K562 (cell line): Measurements from ENCODE around the gene OR1C1. TPM values are rescaled to one million over a fixed set of nuclear protein-coding genes. Genes with fewer than 3 reads are reported as not detected.

Experiments used
- ATAC-seq: fragments of 200-7000 bp; cut with Tn5 transposase; 3 replicates; pipeline ENCODE4 v1.9.1; 2020; ENCODE audit warnings: moderate library complexity
- Bru-seq: library from RNA; stranded (reverse); fragments of 400-500 nt; gene quantifications from one replicate; lab custom pipeline; 2021; lab: Mats Ljungman, UMichigan
- BruChase-seq, 2 experiments: library from RNA; stranded (reverse); fragments of 400-500 nt; gene quantifications; one replicate each; lab custom pipeline; 2021; lab: Mats Ljungman, UMichigan
- BruUV-seq: library from RNA; stranded (reverse); fragments of 400-500 nt; replicated peaks from 2 replicates; lab custom pipeline; 2021; lab: Mats Ljungman, UMichigan
- CTCF ChIA-PET: fragments of 300-600 bp; formaldehyde crosslinking; extraction: SDS; loops from one replicate; lab custom pipeline; 2021; ENCODE audit warnings: low intra/inter-chr PET ratio; lab: Yijun Ruan, JAX
- POLR2A ChIA-PET: fragments of 300-600, 350-650 bp; sonication (Branson Sonifier 250); formaldehyde crosslinking; extraction: SDS; loops from one replicate; lab custom pipeline; 2021; ENCODE audit warnings: antibody characterized with exemption, inconsistent platforms; lab: Yijun Ruan, JAX
- DNase-seq, 4 experiments: peaks; one replicate each; pipeline versions ENCODE4 v3.0.0 to v3.0.0-alpha.2; 2011 to 2018; ENCODE audit warnings: low spot score in 3 of 4, mixed read lengths in 3 of 4; ENCODE audit errors: extremely low read depth in 1 of 4
- FAIRE-seq: peaks from 2 replicates; lab custom pipeline; 2011; peaks lifted over from hg19 to GRCh38; lab: Jason Lieb, UNC
- H2AFZ ChIP-seq: 2 replicates; pipeline ENCODE4 v1.6.0; 2011; ENCODE audit warnings: low read depth, low read length, control low read depth, inconsistent platforms
- H3K27ac ChIP-seq: fragments of 200-600 bp; 3 replicates; pipeline ENCODE4 v1.8.0; 2011; ENCODE audit warnings: low read depth, mild to moderate bottlenecking, control low read depth, inconsistent platforms, low read length, moderate library complexity, mixed read lengths; ENCODE audit errors: extremely low read depth
- H3K27me3 ChIP-seq, 2 experiments: fragments of 300-600 bp in 1 of 2; 2 replicates in 1 of 2; 3 replicates in 1 of 2; pipeline versions ENCODE4 v1.6.0 to v1.8.0; 2011; ENCODE audit warnings: inconsistent platforms in 2 of 2, low read length in 2 of 2, mild to moderate bottlenecking in 1 of 2, mixed read lengths in 1 of 2, moderate library complexity in 1 of 2; ENCODE audit not compliant: control insufficient read depth in 2 of 2, insufficient read depth in 2 of 2
- H3K36me3 ChIP-seq: fragments of 300-600 bp; 3 replicates; pipeline ENCODE4 v1.8.0; 2011; ENCODE audit warnings: mild to moderate bottlenecking, low read length, inconsistent platforms; ENCODE audit not compliant: control insufficient read depth, insufficient read depth
- H3K4me1 ChIP-seq, 2 experiments: fragments of 200-600 bp in 1 of 2; replicated peaks in 1 of 2; 2 replicates in 1 of 2; 3 replicates in 1 of 2; pipeline versions ENCODE4 v1.5.1 to v1.8.0; 2011; ENCODE audit warnings: inconsistent platforms in 2 of 2, low read length in 2 of 2, mild to moderate bottlenecking in 1 of 2, mixed read lengths in 1 of 2, moderate library complexity in 1 of 2; ENCODE audit not compliant: control insufficient read depth in 2 of 2, insufficient read depth in 2 of 2
- H3K4me2 ChIP-seq: 2 replicates; pipeline ENCODE4 v1.6.1; 2011; ENCODE audit warnings: low read length, control low read depth, inconsistent platforms, mixed read lengths; ENCODE audit not compliant: insufficient read depth
- H3K4me3 ChIP-seq: fragments of 200-600 bp; sonication (generic), shearing (Covaris generic); 2 replicates; pipeline ENCODE4 v1.5.1; 2016; ENCODE audit warnings: control low read depth, inconsistent platforms
- H3K79me2 ChIP-seq: fragments of 200-600 bp; 3 replicates; pipeline ENCODE4 v1.8.0; 2011; ENCODE audit warnings: low read length, inconsistent platforms; ENCODE audit not compliant: control insufficient read depth, insufficient read depth
- H3K9ac ChIP-seq, 2 experiments: 2 replicates each; pipeline versions ENCODE4 v1.6.0 to v1.6.1; 2011; ENCODE audit warnings: low read depth in 2 of 2, low read length in 2 of 2, control low read depth in 1 of 2, inconsistent platforms in 1 of 2, mild to moderate bottlenecking in 1 of 2, mixed read lengths in 1 of 2; ENCODE audit not compliant: insufficient read depth in 1 of 2
- H3K9me1 ChIP-seq: one replicate; pipeline ENCODE4 v1.6.0; 2011; ENCODE audit warnings: inconsistent platforms, mild to moderate bottlenecking, low read length, moderate library complexity; ENCODE audit not compliant: control insufficient read depth, insufficient read depth
- H3K9me3 ChIP-seq: replicated peaks from 2 replicates; pipeline ENCODE4 v1.5.1; 2011; ENCODE audit warnings: low read depth, low read length, inconsistent platforms; ENCODE audit not compliant: control insufficient read depth, insufficient read depth
- H4K20me1 ChIP-seq: replicated peaks from 2 replicates; pipeline ENCODE4 v1.6.1; 2011; ENCODE audit warnings: low read length, inconsistent platforms, mixed read lengths; ENCODE audit not compliant: control insufficient read depth, insufficient read depth
- KAT2B ChIP-seq: IDR thresholded peaks from one replicate; pipeline ENCODE4 v1.6.1; 2012; ENCODE audit warnings: low read depth, mild to moderate bottlenecking, control low read depth, inconsistent platforms, low read length, moderate library complexity
- MEF2D ChIP-seq: conservative IDR thresholded peaks from 2 replicates; pipeline ENCODE4 v1.6.1; 2016; ENCODE audit warnings: low read depth, missing genetic modification characterization, missing compliant biosample characterization
- NFYB ChIP-seq: IDR thresholded peaks from 2 replicates; pipeline ENCODE4 v1.6.1; 2011; ENCODE audit warnings: mild to moderate bottlenecking, moderate library complexity; ENCODE audit not compliant: insufficient read length; ENCODE audit errors: extremely low read depth
- WGBS: fragments of 100-300 bp; shearing (Covaris generic); methylation state at CpG from one replicate; pipeline ENCODE4 v1.1.6; 2016; ENCODE audit warnings: low coverage, mixed read lengths; ENCODE audit not compliant: insufficient coverage; ENCODE audit errors: missing lambda C conversion rate; 5-methylcytosine and 5-hydroxymethylcytosine counted together
- in situ Hi-C: fragments of 300-500 bp; cut with MboI; formaldehyde crosslinking; loops from 4 replicates; pipeline ENCODE4 v1.15.0; 2018; ENCODE audit warnings: inconsistent platforms, mixed read lengths
- intact Hi-C: fragments of 100-400 bp; cut with micrococcal nuclease; formaldehyde crosslinking; loops from 2 replicates; pipeline ENCODE4 v1.14.2; 2022
- long read RNA-seq, 3 experiments: library from polyadenylated mRNA in 2 of 3; library from RNA in 1 of 3; unstranded in 2 of 3; stranded (forward) in 1 of 3; transcript quantifications; one replicate each; pipeline ENCODE4 v2.0.0, GENCODE V29; 2019 to 2022
- polyA minus RNA-seq, 3 experiments: library from RNA; depleted of rRNA, polyadenylated mRNA; stranded (reverse); fragments of >200 nt; gene quantifications; 2 replicates each; pipeline ENCODE4 v1.2.3, GENCODE V29; 2011
- polyA plus RNA-seq, 8 experiments: library from polyadenylated mRNA; depleted of rRNA in 4 of 8; stranded (reverse) in 5 of 8; unstranded in 3 of 8; fragments of >200 nt; fragmentation: Nextera tagmentation in 2 of 8; fragmentation: Illumina TruSeq in 1 of 8; extraction: Ambion mirVana in 2 of 8; extraction: Trizol in 1 of 8; gene quantifications; 2 replicates each; pipeline versions ENCODE4 v1.2.1 to v1.2.3, GENCODE V29; 2011 to 2014; ENCODE audit warnings: inconsistent platforms in 1 of 8, missing spikeins in 1 of 8
- total RNA-seq, 7 experiments: library from RNA; depleted of rRNA in 6 of 7; stranded (reverse); fragments of >200 nt in 6 of 7; fragmentation: Illumina TruSeq in 2 of 7; extraction: Trizol in 2 of 7; gene quantifications; 2 replicates each; pipeline versions ENCODE4 v1.2.1 to v1.2.3, GENCODE V29; 2011 to 2021; ENCODE audit warnings: low replicate concordance in 1 of 7

OR1C1 gene, protein sequence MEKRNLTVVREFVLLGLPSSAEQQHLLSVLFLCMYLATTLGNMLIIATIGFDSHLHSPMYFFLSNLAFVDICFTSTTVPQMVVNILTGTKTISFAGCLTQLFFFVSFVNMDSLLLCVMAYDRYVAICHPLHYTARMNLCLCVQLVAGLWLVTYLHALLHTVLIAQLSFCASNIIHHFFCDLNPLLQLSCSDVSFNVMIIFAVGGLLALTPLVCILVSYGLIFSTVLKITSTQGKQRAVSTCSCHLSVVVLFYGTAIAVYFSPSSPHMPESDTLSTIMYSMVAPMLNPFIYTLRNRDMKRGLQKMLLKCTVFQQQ
- total RNA-seq (2011; cell fraction: chromatin; rRNA removed; ENCODE audit: low replicate concordance): not detected in 2 replicates
- total RNA-seq (2011; cell fraction: nucleolus; rRNA removed): not detected in 2 replicates
- total RNA-seq (2011; cell fraction: nucleoplasm; rRNA removed): not detected in 2 replicates
- total RNA-seq (2014; rRNA removed): not detected in 2 replicates
- total RNA-seq (2014; rRNA removed; fragmentation: Illumina TruSeq; extraction: Trizol): not detected in 2 replicates
- total RNA-seq (2015; rRNA removed; fragmentation: Illumina TruSeq; extraction: Trizol): not detected in 2 replicates
- total RNA-seq (2021): not detected in 2 replicates
- not detected in 2 replicates for polyA plus RNA-seq (2011; rRNA removed)
- polyA plus RNA-seq (2011; cell fraction: cytosol; rRNA removed): not detected in 2 replicates
- polyA plus RNA-seq (2011; cell fraction: nucleus; rRNA removed): not detected in 2 replicates
- not detected in 2 replicates for polyA plus RNA-seq (2012)
- polyA plus RNA-seq (2014; fragmentation: Illumina TruSeq; extraction: Trizol): not detected in 2 replicates
- polyA plus RNA-seq (2014; fragmentation: Nextera tagmentation; extraction: Ambion mirVana): not detected
- polyA plus RNA-seq (2014; rRNA removed): not detected in 2 replicates
- polyA minus RNA-seq (2011; rRNA and poly(A)+ RNA removed): not detected in 2 replicates
- polyA minus RNA-seq (2011; cell fraction: cytosol; rRNA and poly(A)+ RNA removed): not detected in 2 replicates
- not detected in 2 replicates for polyA minus RNA-seq (2011; cell fraction: nucleus; rRNA and poly(A)+ RNA removed)
- Bru-seq, nascent RNA: not detected
- not detected for BruChase-seq, experiment 1, labeled RNA remaining after a 2-hour chase
- BruChase-seq, experiment 2, labeled RNA remaining after a 6-hour chase: not detected
- long read RNA-seq, experiment 1: 0 reads
- long read RNA-seq, experiment 2: 0 reads
- long read RNA-seq, experiment 3: 0 reads

DNA sequence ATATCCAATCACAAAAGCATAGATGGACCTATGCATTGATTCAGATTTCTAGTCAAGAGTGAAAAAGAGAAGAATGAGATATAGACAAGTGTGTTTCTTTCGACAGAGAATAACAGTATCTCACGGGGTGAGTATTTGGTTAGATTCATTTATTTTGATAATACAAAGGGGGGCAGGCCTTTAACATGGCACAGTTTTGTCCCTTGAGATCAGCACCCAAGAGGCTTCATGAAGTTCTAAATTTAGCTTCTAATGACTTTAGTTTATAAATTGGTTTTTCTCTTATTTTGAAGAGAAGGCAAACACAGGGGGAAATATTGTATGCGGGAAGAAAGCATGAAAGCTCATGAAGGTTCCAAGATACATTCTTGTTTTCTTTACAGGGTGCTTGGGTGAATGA, at the start of gene OR1C1:
OR1C1 (minus strand) TSS at position 101 of the 400 bp plus-strand sequence. CDS start 2,150 bp downstream, outside the sequence.
- Histone ChIP-seq H3K36me3 (no peaks in the 10 kb centered on the region), H3K9me3 (no peaks in the 10 kb centered on the region), H3K27me3 (no peaks in the 10 kb centered on the region), H2AFZ (no peak within 1 kb of the TSS), H3K27ac (no peak within 1 kb of the TSS), H3K79me2 (no peaks in the 10 kb centered on the region), H4K20me1 (no peaks in the 10 kb centered on the region), H3K9me1 (no peaks in the 10 kb centered on the region), H3K9ac (no peak within 1 kb of the TSS), H3K4me3 (no peak within 1 kb of the TSS), H3K4me1 (no peaks in the 10 kb centered on the region), H3K4me2 (no peak within 1 kb of the TSS)
- FAIRE-seq (no peak), DNase-seq (no peak), ATAC-seq (no peak)
- no peak for TF ChIP-seq KAT2B
- no peak for TF ChIP-seq NFYB
- no peak for TF ChIP-seq MEF2D (tag)
- WGBS: 0% methylated on average over 3 of the region's 3 CpGs
- ChIA-PET POLR2A (no interaction called here), CTCF (no interaction called here)
- no TSS peak for BruUV-seq
- intact Hi-C loops (no loop called here), in situ Hi-C loops (no loop called here)
